Neural cell (in vitro differentiated cells): Measurements from ENCODE around the gene ITGAE. TPM values are rescaled to one million over a fixed set of nuclear protein-coding genes. Genes with fewer than 3 reads are reported as not detected.

Experiments
- H2AFZ ChIP-seq: fragments of 200-600, 300-800 bp; sonication (generic), shearing (Covaris generic); 2 replicates; pipeline ENCODE4 v1.6.0; 2014; ENCODE audit warnings: low read depth, mild to moderate bottlenecking, antibody characterized with exemption, low read length, moderate library complexity
- H3F3A ChIP-seq: fragments of 200-600 bp; shearing (Covaris generic); 2 replicates; pipeline ENCODE4 v1.6.1; 2016; ENCODE audit warnings: mild to moderate bottlenecking, moderate library complexity, mixed read lengths, antibody characterized with exemption, low read length; ENCODE audit not compliant: insufficient read depth, poor library complexity, severe bottlenecking
- H3K27ac ChIP-seq: fragments of 200-600, 300-800 bp; sonication (generic), shearing (Covaris generic); 2 replicates; pipeline ENCODE4 v1.5.1; 2014; ENCODE audit warnings: mild to moderate bottlenecking, low read length, moderate library complexity
- H3K27me3 ChIP-seq: fragments of 300-800, 200-600 bp; sonication (generic), shearing (Covaris generic); 2 replicates; pipeline ENCODE4 v1.6.0; 2014; ENCODE audit warnings: mild to moderate bottlenecking, low read depth, low read length, moderate library complexity; ENCODE audit not compliant: insufficient read depth
- H3K36me3 ChIP-seq: fragments of 300-800, 200-600 bp; sonication (generic), shearing (Covaris generic); 2 replicates; pipeline ENCODE4 v1.5.1; 2014; ENCODE audit warnings: mild to moderate bottlenecking, antibody characterized with exemption, low read length, moderate library complexity; ENCODE audit not compliant: insufficient read depth
- H3K4me2 ChIP-seq: fragments of 300-800, 200-600 bp; sonication (generic), shearing (Covaris generic); 2 replicates; pipeline ENCODE4 v1.6.0; 2014; ENCODE audit warnings: mild to moderate bottlenecking, low read length
- H3K4me3 ChIP-seq: fragments of 300-800, 200-600 bp; sonication (generic), shearing (Covaris generic); 2 replicates; pipeline ENCODE4 v1.5.1; 2014; ENCODE audit warnings: mild to moderate bottlenecking, low read length, moderate library complexity
- H3K79me2 ChIP-seq: fragments of 200-600 bp; shearing (Covaris generic); replicated peaks from 2 replicates; pipeline ENCODE4 v1.6.0; 2014; ENCODE audit warnings: mild to moderate bottlenecking, low read length, moderate library complexity; ENCODE audit not compliant: insufficient read depth
- H3K9ac ChIP-seq: fragments of 300-800, 200-600 bp; sonication (generic), shearing (Covaris generic); 2 replicates; pipeline ENCODE4 v1.6.1; 2016; ENCODE audit warnings: mild to moderate bottlenecking, low read length, mixed read lengths
- H3K9me2 ChIP-seq: fragments of 200-600 bp; shearing (Covaris generic); 2 replicates; pipeline ENCODE4 v1.6.1; 2016; ENCODE audit warnings: mild to moderate bottlenecking, low read length, mixed read lengths; ENCODE audit not compliant: insufficient read depth
- H3K9me3 ChIP-seq: fragments of 200-600, 300-800 bp; sonication (generic), shearing (Covaris generic); 2 replicates; pipeline ENCODE4 v1.6.1; 2016; ENCODE audit warnings: mild to moderate bottlenecking, mixed run types, low read length, moderate library complexity, mixed read lengths
- H4K20me1 ChIP-seq: fragments of 200-600 bp; shearing (Covaris generic); 2 replicates; pipeline ENCODE4 v1.6.1; 2016; ENCODE audit warnings: mild to moderate bottlenecking, mixed run types; ENCODE audit not compliant: insufficient read depth
- EP300 ChIP-seq: fragments of 450-650 bp; conservative IDR thresholded peaks from 2 replicates; pipeline ENCODE4 v1.6.1; 2014; ENCODE audit warnings: antibody characterized with exemption, mild to moderate bottlenecking, moderate library complexity; ENCODE audit not compliant: poor library complexity, severe bottlenecking
- EZH2 ChIP-seq: fragments of 200-600, 300-800 bp; shearing (Covaris generic), sonication (generic); IDR thresholded peaks from 2 replicates; pipeline ENCODE4 v1.6.1; 2014; ENCODE audit warnings: antibody characterized with exemption, low read length, borderline replicate concordance, mild to moderate bottlenecking; ENCODE audit not compliant: insufficient read depth, poor library complexity, severe bottlenecking
- MXI1 ChIP-seq: fragments of 450-650 bp; conservative IDR thresholded peaks from 2 replicates; pipeline ENCODE4 v1.6.1; 2014; ENCODE audit warnings: antibody characterized with exemption, mild to moderate bottlenecking; ENCODE audit not compliant: poor library complexity, severe bottlenecking
- POLR2AphosphoS5 ChIP-seq: IDR thresholded peaks from 2 replicates; pipeline ENCODE4 v1.6.1; 2012
- RAD21 ChIP-seq: fragments of 450-650 bp; conservative IDR thresholded peaks from 2 replicates; pipeline ENCODE4 v1.6.1; 2014; ENCODE audit warnings: antibody characterized with exemption, mild to moderate bottlenecking, moderate library complexity
- SMC3 ChIP-seq: fragments of 450-650 bp; conservative IDR thresholded peaks from 2 replicates; pipeline ENCODE4 v1.6.1; 2014; ENCODE audit warnings: antibody characterized with exemption, mild to moderate bottlenecking, moderate library complexity; ENCODE audit not compliant: poor library complexity
- TAF1 ChIP-seq: IDR thresholded peaks from 2 replicates; pipeline ENCODE4 v1.6.1; 2012; ENCODE audit warnings: low read depth
- polyA plus RNA-seq: library from polyadenylated mRNA; depleted of rRNA; stranded (reverse); fragments of >200 nt; gene quantifications from 2 replicates; pipeline ENCODE4 v1.2.3, GENCODE V29; 2014
- TF ChIP-seq, protein P1 (sequence below): fragments of 450-650 bp; IDR thresholded peaks from 2 replicates; pipeline ENCODE4 v1.5.1; 2014; ENCODE audit warnings: antibody characterized with exemption, mild to moderate bottlenecking, moderate library complexity; ENCODE audit not compliant: poor library complexity, severe bottlenecking
- TF ChIP-seq, protein P2 (sequence below): IDR thresholded peaks from 2 replicates; pipeline ENCODE4 v1.6.1; 2012; ENCODE audit warnings: borderline replicate concordance

The ITGAE gene
- polyA plus RNA-seq, 1 donor from 2014 or later, result 169 TPM

DNA sequence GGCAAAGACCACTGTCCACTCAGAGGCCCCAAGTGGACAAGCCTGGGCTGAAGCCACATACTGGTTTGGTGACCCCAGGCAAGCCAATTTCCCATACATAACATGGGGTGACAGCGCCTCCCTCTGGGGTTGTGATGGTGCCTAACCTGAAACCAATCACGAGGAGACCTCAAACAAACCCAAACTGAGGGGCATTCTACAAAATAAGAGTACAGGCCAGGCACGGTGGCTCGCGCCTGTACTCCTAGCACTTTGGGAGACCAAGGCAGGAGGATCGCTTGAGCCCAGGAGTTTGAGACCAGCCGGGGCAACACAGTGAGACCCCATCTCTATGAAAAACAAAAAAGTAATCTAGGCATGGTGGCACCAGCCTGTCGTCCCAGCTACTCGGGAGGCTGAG, 108.6 kb downstream of the ITGAE start:
- Histone ChIP-seq H3K4me2 (no peak overlapping the region), H3K4me3 (no peak overlapping the region), H3K27ac (no peak overlapping the region), H2AFZ (no peak overlapping the region), H3K9ac (no peak overlapping the region), H4K20me1 (no peaks in the 10 kb centered on the region), H3K79me2 (no peaks in the 10 kb centered on the region), H3K27me3 (peaks cover 24% of the 10 kb centered on the region), H3K9me2 (no peaks in the 10 kb centered on the region), H3K9me3 (no peaks in the 10 kb centered on the region), H3K36me3 (no peaks in the 10 kb centered on the region), H3F3A (no peaks in the 10 kb centered on the region)
- TF ChIP-seq MXI1, result no peak
- no peak for TF ChIP-seq SMC3
- no peak for TF ChIP-seq EZH2
- no peak for TF ChIP-seq TAF1
- TF ChIP-seq POLR2AphosphoS5, result no peak
- TF ChIP-seq EP300, result no peak
- TF ChIP-seq, protein P1, sequence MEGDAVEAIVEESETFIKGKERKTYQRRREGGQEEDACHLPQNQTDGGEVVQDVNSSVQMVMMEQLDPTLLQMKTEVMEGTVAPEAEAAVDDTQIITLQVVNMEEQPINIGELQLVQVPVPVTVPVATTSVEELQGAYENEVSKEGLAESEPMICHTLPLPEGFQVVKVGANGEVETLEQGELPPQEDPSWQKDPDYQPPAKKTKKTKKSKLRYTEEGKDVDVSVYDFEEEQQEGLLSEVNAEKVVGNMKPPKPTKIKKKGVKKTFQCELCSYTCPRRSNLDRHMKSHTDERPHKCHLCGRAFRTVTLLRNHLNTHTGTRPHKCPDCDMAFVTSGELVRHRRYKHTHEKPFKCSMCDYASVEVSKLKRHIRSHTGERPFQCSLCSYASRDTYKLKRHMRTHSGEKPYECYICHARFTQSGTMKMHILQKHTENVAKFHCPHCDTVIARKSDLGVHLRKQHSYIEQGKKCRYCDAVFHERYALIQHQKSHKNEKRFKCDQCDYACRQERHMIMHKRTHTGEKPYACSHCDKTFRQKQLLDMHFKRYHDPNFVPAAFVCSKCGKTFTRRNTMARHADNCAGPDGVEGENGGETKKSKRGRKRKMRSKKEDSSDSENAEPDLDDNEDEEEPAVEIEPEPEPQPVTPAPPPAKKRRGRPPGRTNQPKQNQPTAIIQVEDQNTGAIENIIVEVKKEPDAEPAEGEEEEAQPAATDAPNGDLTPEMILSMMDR, result no peak
- no peak for TF ChIP-seq RAD21
- TF ChIP-seq, protein P2, sequence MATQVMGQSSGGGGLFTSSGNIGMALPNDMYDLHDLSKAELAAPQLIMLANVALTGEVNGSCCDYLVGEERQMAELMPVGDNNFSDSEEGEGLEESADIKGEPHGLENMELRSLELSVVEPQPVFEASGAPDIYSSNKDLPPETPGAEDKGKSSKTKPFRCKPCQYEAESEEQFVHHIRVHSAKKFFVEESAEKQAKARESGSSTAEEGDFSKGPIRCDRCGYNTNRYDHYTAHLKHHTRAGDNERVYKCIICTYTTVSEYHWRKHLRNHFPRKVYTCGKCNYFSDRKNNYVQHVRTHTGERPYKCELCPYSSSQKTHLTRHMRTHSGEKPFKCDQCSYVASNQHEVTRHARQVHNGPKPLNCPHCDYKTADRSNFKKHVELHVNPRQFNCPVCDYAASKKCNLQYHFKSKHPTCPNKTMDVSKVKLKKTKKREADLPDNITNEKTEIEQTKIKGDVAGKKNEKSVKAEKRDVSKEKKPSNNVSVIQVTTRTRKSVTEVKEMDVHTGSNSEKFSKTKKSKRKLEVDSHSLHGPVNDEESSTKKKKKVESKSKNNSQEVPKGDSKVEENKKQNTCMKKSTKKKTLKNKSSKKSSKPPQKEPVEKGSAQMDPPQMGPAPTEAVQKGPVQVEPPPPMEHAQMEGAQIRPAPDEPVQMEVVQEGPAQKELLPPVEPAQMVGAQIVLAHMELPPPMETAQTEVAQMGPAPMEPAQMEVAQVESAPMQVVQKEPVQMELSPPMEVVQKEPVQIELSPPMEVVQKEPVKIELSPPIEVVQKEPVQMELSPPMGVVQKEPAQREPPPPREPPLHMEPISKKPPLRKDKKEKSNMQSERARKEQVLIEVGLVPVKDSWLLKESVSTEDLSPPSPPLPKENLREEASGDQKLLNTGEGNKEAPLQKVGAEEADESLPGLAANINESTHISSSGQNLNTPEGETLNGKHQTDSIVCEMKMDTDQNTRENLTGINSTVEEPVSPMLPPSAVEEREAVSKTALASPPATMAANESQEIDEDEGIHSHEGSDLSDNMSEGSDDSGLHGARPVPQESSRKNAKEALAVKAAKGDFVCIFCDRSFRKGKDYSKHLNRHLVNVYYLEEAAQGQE, result no peak

DNA sequence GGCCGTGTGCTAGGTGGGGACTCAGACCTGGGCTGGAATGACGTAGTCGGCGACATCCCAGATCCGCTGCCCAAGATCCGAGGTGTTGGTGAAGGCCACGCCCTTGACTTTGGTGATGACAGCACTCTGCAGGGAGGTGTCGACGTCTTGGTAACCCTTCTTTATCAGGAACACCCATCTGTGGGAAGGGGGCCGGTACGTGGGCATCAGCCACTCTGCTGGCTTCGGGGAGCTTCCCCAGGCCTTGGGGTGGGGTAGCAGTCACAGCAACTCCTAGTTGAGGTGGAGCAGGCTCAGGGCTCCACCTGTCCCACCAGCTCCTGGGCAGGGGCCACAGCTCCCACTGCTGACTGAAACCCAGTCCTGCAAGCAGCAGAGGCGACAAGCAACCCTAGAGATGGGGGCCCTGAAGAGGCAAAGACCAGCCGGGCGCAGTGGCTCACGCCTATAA, 109.3 kb downstream of the ITGAE start:
- Histone ChIP-seq H3K9me3 (no peaks in the 10 kb centered on the region), H2AFZ (no peak overlapping the region), H3K9ac (no peak overlapping the region), H3K27ac (no peak overlapping the region), H3K9me2 (no peaks in the 10 kb centered on the region), H3K36me3 (no peaks in the 10 kb centered on the region), H3K4me3 (no peak overlapping the region), H4K20me1 (no peaks in the 10 kb centered on the region), H3K27me3 (peaks cover 22% of the 10 kb centered on the region), H3F3A (no peaks in the 10 kb centered on the region), H3K79me2 (no peaks in the 10 kb centered on the region), H3K4me2 (no peak overlapping the region)
- TF ChIP-seq RAD21 (no peak), TAF1 (no peak), EZH2 (no peak), SMC3 (no peak), POLR2AphosphoS5 (no peak), MXI1 (no peak), EP300 (no peak)
- TF ChIP-seq, protein P1, result no peak
- TF ChIP-seq, protein P2, result no peak
